Neural cell (in vitro differentiated cells): Measurements from ENCODE around the gene DIS3L2. TPM values are rescaled to one million over a fixed set of nuclear protein-coding genes. Genes with fewer than 3 reads are reported as not detected.

Experiments
- H2AFZ ChIP-seq: fragments of 200-600, 300-800 bp; sonication (generic), shearing (Covaris generic); 2 replicates; pipeline ENCODE4 v1.6.0; 2014; ENCODE audit warnings: low read depth, mild to moderate bottlenecking, antibody characterized with exemption, low read length, moderate library complexity
- H3F3A ChIP-seq: fragments of 200-600 bp; shearing (Covaris generic); 2 replicates; pipeline ENCODE4 v1.6.1; 2016; ENCODE audit warnings: mild to moderate bottlenecking, moderate library complexity, mixed read lengths, antibody characterized with exemption, low read length; ENCODE audit not compliant: insufficient read depth, poor library complexity, severe bottlenecking
- H3K27ac ChIP-seq: fragments of 200-600, 300-800 bp; sonication (generic), shearing (Covaris generic); 2 replicates; pipeline ENCODE4 v1.5.1; 2014; ENCODE audit warnings: mild to moderate bottlenecking, low read length, moderate library complexity
- H3K27me3 ChIP-seq: fragments of 300-800, 200-600 bp; sonication (generic), shearing (Covaris generic); 2 replicates; pipeline ENCODE4 v1.6.0; 2014; ENCODE audit warnings: mild to moderate bottlenecking, low read depth, low read length, moderate library complexity; ENCODE audit not compliant: insufficient read depth
- H3K36me3 ChIP-seq: fragments of 300-800, 200-600 bp; sonication (generic), shearing (Covaris generic); 2 replicates; pipeline ENCODE4 v1.5.1; 2014; ENCODE audit warnings: mild to moderate bottlenecking, antibody characterized with exemption, low read length, moderate library complexity; ENCODE audit not compliant: insufficient read depth
- H3K4me2 ChIP-seq: fragments of 300-800, 200-600 bp; sonication (generic), shearing (Covaris generic); 2 replicates; pipeline ENCODE4 v1.6.0; 2014; ENCODE audit warnings: mild to moderate bottlenecking, low read length
- H3K4me3 ChIP-seq: fragments of 300-800, 200-600 bp; sonication (generic), shearing (Covaris generic); 2 replicates; pipeline ENCODE4 v1.5.1; 2014; ENCODE audit warnings: mild to moderate bottlenecking, low read length, moderate library complexity
- H3K79me2 ChIP-seq: fragments of 200-600 bp; shearing (Covaris generic); replicated peaks from 2 replicates; pipeline ENCODE4 v1.6.0; 2014; ENCODE audit warnings: mild to moderate bottlenecking, low read length, moderate library complexity; ENCODE audit not compliant: insufficient read depth
- H3K9ac ChIP-seq: fragments of 300-800, 200-600 bp; sonication (generic), shearing (Covaris generic); 2 replicates; pipeline ENCODE4 v1.6.1; 2016; ENCODE audit warnings: mild to moderate bottlenecking, low read length, mixed read lengths
- H3K9me2 ChIP-seq: fragments of 200-600 bp; shearing (Covaris generic); 2 replicates; pipeline ENCODE4 v1.6.1; 2016; ENCODE audit warnings: mild to moderate bottlenecking, low read length, mixed read lengths; ENCODE audit not compliant: insufficient read depth
- H3K9me3 ChIP-seq: fragments of 200-600, 300-800 bp; sonication (generic), shearing (Covaris generic); 2 replicates; pipeline ENCODE4 v1.6.1; 2016; ENCODE audit warnings: mild to moderate bottlenecking, mixed run types, low read length, moderate library complexity, mixed read lengths
- H4K20me1 ChIP-seq: fragments of 200-600 bp; shearing (Covaris generic); 2 replicates; pipeline ENCODE4 v1.6.1; 2016; ENCODE audit warnings: mild to moderate bottlenecking, mixed run types; ENCODE audit not compliant: insufficient read depth
- CTCF ChIP-seq: fragments of 450-650 bp; IDR thresholded peaks from 2 replicates; pipeline ENCODE4 v1.5.1; 2014; ENCODE audit warnings: antibody characterized with exemption, mild to moderate bottlenecking, moderate library complexity; ENCODE audit not compliant: poor library complexity, severe bottlenecking
- EP300 ChIP-seq: fragments of 450-650 bp; conservative IDR thresholded peaks from 2 replicates; pipeline ENCODE4 v1.6.1; 2014; ENCODE audit warnings: antibody characterized with exemption, mild to moderate bottlenecking, moderate library complexity; ENCODE audit not compliant: poor library complexity, severe bottlenecking
- EZH2 ChIP-seq: fragments of 200-600, 300-800 bp; shearing (Covaris generic), sonication (generic); IDR thresholded peaks from 2 replicates; pipeline ENCODE4 v1.6.1; 2014; ENCODE audit warnings: antibody characterized with exemption, low read length, borderline replicate concordance, mild to moderate bottlenecking; ENCODE audit not compliant: insufficient read depth, poor library complexity, severe bottlenecking
- MXI1 ChIP-seq: fragments of 450-650 bp; conservative IDR thresholded peaks from 2 replicates; pipeline ENCODE4 v1.6.1; 2014; ENCODE audit warnings: antibody characterized with exemption, mild to moderate bottlenecking; ENCODE audit not compliant: poor library complexity, severe bottlenecking
- POLR2AphosphoS5 ChIP-seq: IDR thresholded peaks from 2 replicates; pipeline ENCODE4 v1.6.1; 2012
- RAD21 ChIP-seq: fragments of 450-650 bp; conservative IDR thresholded peaks from 2 replicates; pipeline ENCODE4 v1.6.1; 2014; ENCODE audit warnings: antibody characterized with exemption, mild to moderate bottlenecking, moderate library complexity
- REST ChIP-seq: IDR thresholded peaks from 2 replicates; pipeline ENCODE4 v1.6.1; 2012; ENCODE audit warnings: borderline replicate concordance
- SMC3 ChIP-seq: fragments of 450-650 bp; conservative IDR thresholded peaks from 2 replicates; pipeline ENCODE4 v1.6.1; 2014; ENCODE audit warnings: antibody characterized with exemption, mild to moderate bottlenecking, moderate library complexity; ENCODE audit not compliant: poor library complexity
- TAF1 ChIP-seq: IDR thresholded peaks from 2 replicates; pipeline ENCODE4 v1.6.1; 2012; ENCODE audit warnings: low read depth
- polyA plus RNA-seq: library from polyadenylated mRNA; depleted of rRNA; stranded (reverse); fragments of >200 nt; gene quantifications from 2 replicates; pipeline ENCODE4 v1.2.3, GENCODE V29; 2014

DIS3L2 gene
- polyA plus RNA-seq, 1 donor from 2014 or later, result 20.0 TPM

- Histone ChIP-seq H3K36me3 (no peaks in the 10 kb centered on the region), H3K79me2 (no peaks in the 10 kb centered on the region), H2AFZ (no peak overlapping the region), H3K9me2 (no peaks in the 10 kb centered on the region), H3K4me2 (no peak overlapping the region), H3K27ac (no peak overlapping the region), H3K27me3 (no peaks in the 10 kb centered on the region), H3F3A (no peaks in the 10 kb centered on the region), H3K9me3 (no peaks in the 10 kb centered on the region), H4K20me1 (no peaks in the 10 kb centered on the region), H3K4me3 (no peak overlapping the region), H3K9ac (no peak overlapping the region)
- TF ChIP-seq POLR2AphosphoS5, result no peak
- no peak for TF ChIP-seq TAF1
- TF ChIP-seq RAD21, result no peak
- TF ChIP-seq SMC3, result no peak
- no peak for TF ChIP-seq MXI1
- no peak for TF ChIP-seq CTCF
- TF ChIP-seq REST, result no peak
- TF ChIP-seq EZH2, result no peak
- no peak for TF ChIP-seq EP300
Observed at GRCh38 chr2:232239951-232240681, 278.6 kb downstream of the DIS3L2 start.

GRCh38 chr2:232240906-232241305 lies 279.4 kb downstream of the DIS3L2 start:
- Histone ChIP-seq H3K79me2 (no peaks in the 10 kb centered on the region), H3K9me2 (no peaks in the 10 kb centered on the region), H3K36me3 (no peaks in the 10 kb centered on the region), H3F3A (no peaks in the 10 kb centered on the region), H2AFZ (no peak overlapping the region), H3K27ac (no peak overlapping the region), H3K4me3 (no peak overlapping the region), H3K27me3 (no peaks in the 10 kb centered on the region), H3K9me3 (no peaks in the 10 kb centered on the region), H3K9ac (no peak overlapping the region), H4K20me1 (no peaks in the 10 kb centered on the region), H3K4me2 (no peak overlapping the region)
- TF ChIP-seq EZH2 (no peak), EP300 (no peak), POLR2AphosphoS5 (no peak), SMC3 (no peak), MXI1 (no peak), RAD21 (no peak), CTCF (no peak)
